Parathyroid adenoma (tissue), 2 donors: ENCODE measurements around the gene ETV6.

ENCODE experiments used
- H2AFZ ChIP-seq: fragments of 300-600 bp; sonication (generic); one replicate; pipeline ENCODE4 v1.7.0; 2017; ENCODE audit warnings: antibody characterized with exemption, mild to moderate bottlenecking
- H3K27ac ChIP-seq: fragments of 300-600 bp; sonication (generic); one replicate; pipeline ENCODE4 v1.7.0; 2017
- H3K27me3 ChIP-seq: fragments of 300-600 bp; sonication (generic); one replicate; pipeline ENCODE4 v1.7.0; 2017; ENCODE audit warnings: low read length; ENCODE audit not compliant: control insufficient read depth, insufficient read depth
- H3K36me3 ChIP-seq: fragments of 300-600 bp; sonication (generic); one replicate; pipeline ENCODE4 v1.7.0; 2017; ENCODE audit warnings: low read length; ENCODE audit not compliant: control insufficient read depth, insufficient read depth
- H3K4me1 ChIP-seq: fragments of 300-600 bp; sonication (generic); one replicate; pipeline ENCODE4 v1.7.0; 2017; ENCODE audit warnings: control low read depth
- H3K4me2 ChIP-seq: fragments of 300-600 bp; sonication (generic); one replicate; pipeline ENCODE4 v1.7.0; 2017; ENCODE audit warnings: low read length
- H3K4me3 ChIP-seq: fragments of 300-600 bp; sonication (generic); one replicate; pipeline ENCODE4 v1.7.0; 2017; ENCODE audit warnings: low read depth, low read length
- H3K79me2 ChIP-seq: fragments of 300-600 bp; sonication (generic); one replicate; pipeline ENCODE4 v1.7.0; 2017; ENCODE audit warnings: control low read depth
- H3K9ac ChIP-seq: fragments of 300-600 bp; sonication (generic); one replicate; pipeline ENCODE4 v1.7.0; 2017; ENCODE audit warnings: mild to moderate bottlenecking
- H3K9me3 ChIP-seq: fragments of 300-600 bp; sonication (generic); one replicate; pipeline ENCODE4 v1.7.0; 2017; ENCODE audit warnings: low read length; ENCODE audit not compliant: control insufficient read depth
- TF ChIP-seq, protein P1 (sequence below): fragments of 300-600 bp; sonication (generic); IDR thresholded peaks from one replicate; pipeline ENCODE4 v1.7.0; 2017; ENCODE audit warnings: antibody characterized with exemption, mild to moderate bottlenecking
- donor health status: primary hyperparathyroidism.

ETV6 gene

GRCh38 chr12:11927286-11927935 lies 277.9 kb downstream of the ETV6 start:
- TF ChIP-seq, protein P1, sequence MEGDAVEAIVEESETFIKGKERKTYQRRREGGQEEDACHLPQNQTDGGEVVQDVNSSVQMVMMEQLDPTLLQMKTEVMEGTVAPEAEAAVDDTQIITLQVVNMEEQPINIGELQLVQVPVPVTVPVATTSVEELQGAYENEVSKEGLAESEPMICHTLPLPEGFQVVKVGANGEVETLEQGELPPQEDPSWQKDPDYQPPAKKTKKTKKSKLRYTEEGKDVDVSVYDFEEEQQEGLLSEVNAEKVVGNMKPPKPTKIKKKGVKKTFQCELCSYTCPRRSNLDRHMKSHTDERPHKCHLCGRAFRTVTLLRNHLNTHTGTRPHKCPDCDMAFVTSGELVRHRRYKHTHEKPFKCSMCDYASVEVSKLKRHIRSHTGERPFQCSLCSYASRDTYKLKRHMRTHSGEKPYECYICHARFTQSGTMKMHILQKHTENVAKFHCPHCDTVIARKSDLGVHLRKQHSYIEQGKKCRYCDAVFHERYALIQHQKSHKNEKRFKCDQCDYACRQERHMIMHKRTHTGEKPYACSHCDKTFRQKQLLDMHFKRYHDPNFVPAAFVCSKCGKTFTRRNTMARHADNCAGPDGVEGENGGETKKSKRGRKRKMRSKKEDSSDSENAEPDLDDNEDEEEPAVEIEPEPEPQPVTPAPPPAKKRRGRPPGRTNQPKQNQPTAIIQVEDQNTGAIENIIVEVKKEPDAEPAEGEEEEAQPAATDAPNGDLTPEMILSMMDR: no peak
- peaks cover 2% of the 10 kb centered on the region for H3K4me1 ChIP-seq
- no peak overlapping the region for H2AFZ ChIP-seq
- H3K27me3 ChIP-seq: no peaks in the 10 kb centered on the region
- no peaks in the 10 kb centered on the region for H3K79me2 ChIP-seq
- no peak overlapping the region for H3K4me3 ChIP-seq
- no peak overlapping the region for H3K9ac ChIP-seq
- no peak overlapping the region for H3K27ac ChIP-seq
- no peaks in the 10 kb centered on the region for H3K36me3 ChIP-seq
- no peaks in the 10 kb centered on the region for H3K9me3 ChIP-seq
- H3K4me2 ChIP-seq: no peak overlapping the region

- TF ChIP-seq, protein P1: no peak
- Histone ChIP-seq H3K4me2 (no peak overlapping the region), H3K4me1 (peaks cover 2% of the 10 kb centered on the region), H3K27me3 (no peaks in the 10 kb centered on the region), H3K9me3 (no peaks in the 10 kb centered on the region), H3K9ac (no peak overlapping the region), H3K36me3 (no peaks in the 10 kb centered on the region), H2AFZ (no peak overlapping the region), H3K4me3 (no peak overlapping the region), H3K27ac (no peak overlapping the region), H3K79me2 (no peaks in the 10 kb centered on the region)
These were observed 280.2 kb downstream of the ETV6 start for GRCh38 chr12:11929714-11930113.

DNA sequence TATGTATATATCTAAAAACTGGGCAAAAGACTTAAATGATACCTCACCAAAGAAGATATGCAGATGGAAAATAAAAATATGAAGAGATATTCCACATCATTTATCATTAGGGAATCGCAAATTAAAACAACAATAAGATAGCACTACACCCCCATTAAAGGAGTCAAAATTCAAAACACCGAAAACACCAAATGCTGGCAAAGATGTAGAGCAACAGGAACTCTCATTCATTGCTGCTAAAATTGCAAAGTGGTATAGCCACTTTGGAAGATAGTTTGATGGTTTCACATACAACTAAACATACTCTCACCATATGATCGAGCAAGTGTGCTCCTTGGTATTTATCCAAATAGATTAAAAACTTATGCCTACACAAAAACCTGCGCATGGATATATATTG lies 289.7 kb downstream of the ETV6 start:
- no peaks in the 10 kb centered on the region for H3K36me3 ChIP-seq
- H3K4me2 ChIP-seq: no peak overlapping the region
- TF ChIP-seq, protein P1: no peak

GRCh38 chr12:11941606-11942337 lies 292.3 kb downstream of the ETV6 start:
- Histone ChIP-seq H3K4me3 (no peak overlapping the region), H3K79me2 (no peaks in the 10 kb centered on the region), H3K4me2 (no peak overlapping the region), H3K4me1 (no peaks in the 10 kb centered on the region), H2AFZ (no peak overlapping the region), H3K36me3 (no peaks in the 10 kb centered on the region), H3K27me3 (no peaks in the 10 kb centered on the region), H3K9ac (no peak overlapping the region), H3K27ac (no peak overlapping the region), H3K9me3 (no peaks in the 10 kb centered on the region)
- TF ChIP-seq, protein P1: no peak

More for the DNA sequence above, 289.7 kb downstream of the ETV6 start:
- no peaks in the 10 kb centered on the region for H3K4me1 ChIP-seq
- no peaks in the 10 kb centered on the region for H3K27me3 ChIP-seq
- H3K4me3 ChIP-seq: no peak overlapping the region
- no peaks in the 10 kb centered on the region for H3K79me2 ChIP-seq
- H2AFZ ChIP-seq: no peak overlapping the region
- no peak overlapping the region for H3K9ac ChIP-seq
- H3K9me3 ChIP-seq: no peaks in the 10 kb centered on the region
- no peak overlapping the region for H3K27ac ChIP-seq
